OCI-LY3 (cell line): ENCODE results near the gene APOBEC3B.

Experiments used
- EZH2phosphoT487 ChIP-seq: fragments of 200-600 bp; shearing (Covaris generic); IDR thresholded peaks from 2 replicates; pipeline ENCODE4 v1.6.1; 2018; ENCODE audit warnings: antibody characterized with exemption, mixed run types, low read depth
- TF ChIP-seq, protein P1 (sequence below): fragments of 200-600, 300-600 bp; sonication (generic); IDR thresholded peaks from 2 replicates; pipeline ENCODE4 v1.5.1; 2014; ENCODE audit warnings: antibody characterized with exemption, low read length, low read depth

DNA sequence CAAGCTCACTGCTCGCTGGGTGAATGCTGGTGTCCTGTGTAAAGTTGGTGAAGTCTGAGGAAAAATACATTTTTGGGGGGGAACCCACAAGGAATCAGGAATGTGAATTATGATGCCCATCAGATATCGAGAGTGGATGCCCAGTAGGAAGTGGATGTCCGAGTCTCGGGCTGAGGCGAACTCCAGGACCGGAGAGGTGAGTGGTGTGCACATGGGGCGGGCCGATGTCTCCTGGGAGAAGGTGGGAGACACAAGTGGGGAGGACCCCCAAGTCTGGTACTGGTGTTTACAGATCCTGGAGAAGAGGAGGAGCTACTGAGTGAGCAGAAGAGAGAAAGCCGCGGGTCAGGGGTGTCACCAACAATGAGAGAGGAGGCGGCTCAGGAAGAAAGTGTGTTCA lies 43.9 kb upstream of the APOBEC3B start:
- TF ChIP-seq, protein P1, sequence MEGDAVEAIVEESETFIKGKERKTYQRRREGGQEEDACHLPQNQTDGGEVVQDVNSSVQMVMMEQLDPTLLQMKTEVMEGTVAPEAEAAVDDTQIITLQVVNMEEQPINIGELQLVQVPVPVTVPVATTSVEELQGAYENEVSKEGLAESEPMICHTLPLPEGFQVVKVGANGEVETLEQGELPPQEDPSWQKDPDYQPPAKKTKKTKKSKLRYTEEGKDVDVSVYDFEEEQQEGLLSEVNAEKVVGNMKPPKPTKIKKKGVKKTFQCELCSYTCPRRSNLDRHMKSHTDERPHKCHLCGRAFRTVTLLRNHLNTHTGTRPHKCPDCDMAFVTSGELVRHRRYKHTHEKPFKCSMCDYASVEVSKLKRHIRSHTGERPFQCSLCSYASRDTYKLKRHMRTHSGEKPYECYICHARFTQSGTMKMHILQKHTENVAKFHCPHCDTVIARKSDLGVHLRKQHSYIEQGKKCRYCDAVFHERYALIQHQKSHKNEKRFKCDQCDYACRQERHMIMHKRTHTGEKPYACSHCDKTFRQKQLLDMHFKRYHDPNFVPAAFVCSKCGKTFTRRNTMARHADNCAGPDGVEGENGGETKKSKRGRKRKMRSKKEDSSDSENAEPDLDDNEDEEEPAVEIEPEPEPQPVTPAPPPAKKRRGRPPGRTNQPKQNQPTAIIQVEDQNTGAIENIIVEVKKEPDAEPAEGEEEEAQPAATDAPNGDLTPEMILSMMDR = no peak
- no peak for TF ChIP-seq EZH2phosphoT487
